Peyer's patch (tissue), 4 donors: ENCODE data around the gene CPO.

Experiments used
- POLR2A ChIP-seq, 2 donors: fragments of 450-650 bp; IDR thresholded peaks; one replicate each; pipeline ENCODE4 v1.5.1; 2017; ENCODE audit warnings: antibody characterized with exemption in 2 of 2, mild to moderate bottlenecking in 2 of 2, moderate library complexity in 2 of 2
- TF ChIP-seq, protein P1 (sequence below), 6 experiments: fragments of 450-650 bp in 4 of 6; fragments of 200-600 bp in 2 of 6; sonication (generic) in 1 of 6; IDR thresholded peaks; one replicate each; pipeline ENCODE4 v1.5.1; 2017 to 2019; ENCODE audit warnings: antibody characterized with exemption in 6 of 6, mild to moderate bottlenecking in 3 of 6, moderate library complexity in 1 of 6

DNA sequence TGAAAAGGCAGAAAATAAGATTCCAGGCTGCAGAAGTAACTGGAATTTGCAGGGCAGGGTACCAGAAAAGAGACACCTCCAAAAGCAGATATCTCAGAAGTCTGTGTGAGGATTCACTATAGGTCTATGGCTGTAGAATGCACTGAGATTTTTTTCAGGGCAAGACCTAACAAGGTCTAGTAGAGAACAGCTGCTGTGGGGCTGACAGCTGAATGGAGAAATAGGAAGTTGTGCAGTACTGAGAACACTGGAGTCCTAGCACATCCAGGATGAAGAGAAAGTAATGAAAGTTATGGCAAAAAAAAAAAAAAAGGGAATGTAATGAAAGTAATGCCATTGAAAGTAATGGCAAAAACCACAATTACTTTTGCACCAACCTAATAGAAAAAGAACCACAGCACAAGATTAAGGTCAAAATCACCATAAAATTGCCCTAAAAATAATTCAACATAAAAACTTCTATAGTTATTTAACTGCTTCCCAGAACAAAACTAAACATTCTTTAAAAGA is 57.3 kb downstream of the CPO start:
- TF ChIP-seq, protein P1, sequence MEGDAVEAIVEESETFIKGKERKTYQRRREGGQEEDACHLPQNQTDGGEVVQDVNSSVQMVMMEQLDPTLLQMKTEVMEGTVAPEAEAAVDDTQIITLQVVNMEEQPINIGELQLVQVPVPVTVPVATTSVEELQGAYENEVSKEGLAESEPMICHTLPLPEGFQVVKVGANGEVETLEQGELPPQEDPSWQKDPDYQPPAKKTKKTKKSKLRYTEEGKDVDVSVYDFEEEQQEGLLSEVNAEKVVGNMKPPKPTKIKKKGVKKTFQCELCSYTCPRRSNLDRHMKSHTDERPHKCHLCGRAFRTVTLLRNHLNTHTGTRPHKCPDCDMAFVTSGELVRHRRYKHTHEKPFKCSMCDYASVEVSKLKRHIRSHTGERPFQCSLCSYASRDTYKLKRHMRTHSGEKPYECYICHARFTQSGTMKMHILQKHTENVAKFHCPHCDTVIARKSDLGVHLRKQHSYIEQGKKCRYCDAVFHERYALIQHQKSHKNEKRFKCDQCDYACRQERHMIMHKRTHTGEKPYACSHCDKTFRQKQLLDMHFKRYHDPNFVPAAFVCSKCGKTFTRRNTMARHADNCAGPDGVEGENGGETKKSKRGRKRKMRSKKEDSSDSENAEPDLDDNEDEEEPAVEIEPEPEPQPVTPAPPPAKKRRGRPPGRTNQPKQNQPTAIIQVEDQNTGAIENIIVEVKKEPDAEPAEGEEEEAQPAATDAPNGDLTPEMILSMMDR (IDR thresholded peaks at IDR 0.05): no peak
- no peak for TF ChIP-seq POLR2A (IDR thresholded peaks at IDR 0.05)
